HG03565 (cell line): Measurements from ENCODE around the gene HSPA1A.
"Not testable (repeated sequence)": the region's sequence is repeated elsewhere in the genome, so short reads cannot be mapped to it uniquely, and the experiment has no call there.

Experiments used
- ATAC-seq: cut with Tn5 transposase; IDR thresholded peaks from one replicate; pipeline ENCODE4 v1.9.1; 2021; ENCODE audit warnings: mild to moderate bottlenecking, moderate library complexity; ENCODE audit not compliant: unreplicated experiment

HSPA1A gene

GRCh38 chr6:31834367-31835250 is 19.3 kb downstream of the HSPA1A start:
- no peak for ATAC-seq

- ATAC-seq, result no peak
Measured at GRCh38 chr6:31836047-31836473, 20.7 kb downstream of the HSPA1A start.

GRCh38 chr6:31836474-31837368 is 21.4 kb downstream of the HSPA1A start:
- ATAC-seq, result no peak

DNA sequence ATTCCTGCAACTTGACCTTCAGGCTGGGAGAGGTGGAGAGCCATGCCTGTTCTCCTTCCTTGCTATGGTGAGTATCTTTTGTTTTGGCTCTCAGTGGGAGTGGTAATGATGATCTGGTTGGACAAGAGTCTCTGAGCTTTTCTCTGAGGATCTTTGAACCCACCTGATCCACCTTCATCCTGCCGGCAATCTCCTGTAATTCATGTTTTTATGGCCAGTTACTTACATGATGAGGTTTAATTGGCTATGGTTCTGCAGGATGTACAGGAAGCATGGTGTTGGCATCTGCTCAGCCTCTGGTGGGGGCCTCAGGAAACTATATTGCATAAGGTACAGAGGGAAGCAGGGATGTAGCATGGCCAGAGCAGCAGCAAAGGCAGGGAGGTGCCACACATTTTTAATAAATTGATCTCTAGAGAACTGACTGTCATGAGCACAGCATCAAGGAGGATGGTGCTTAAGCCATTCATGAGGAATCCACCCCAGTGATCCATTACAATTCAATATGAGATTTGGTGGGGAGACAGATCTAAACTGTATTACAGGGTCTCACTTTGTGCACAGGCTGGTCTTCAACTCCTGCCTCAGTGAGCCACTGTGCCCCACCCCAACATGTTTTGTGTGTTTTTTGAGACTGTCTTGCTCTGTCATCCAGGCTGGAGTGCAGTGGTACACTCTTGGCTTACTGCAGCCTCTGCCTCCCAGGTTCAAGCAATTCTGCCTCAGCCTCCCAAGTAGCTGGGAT is 22.2 kb downstream of the HSPA1A start:
- ATAC-seq, result no peak

DNA sequence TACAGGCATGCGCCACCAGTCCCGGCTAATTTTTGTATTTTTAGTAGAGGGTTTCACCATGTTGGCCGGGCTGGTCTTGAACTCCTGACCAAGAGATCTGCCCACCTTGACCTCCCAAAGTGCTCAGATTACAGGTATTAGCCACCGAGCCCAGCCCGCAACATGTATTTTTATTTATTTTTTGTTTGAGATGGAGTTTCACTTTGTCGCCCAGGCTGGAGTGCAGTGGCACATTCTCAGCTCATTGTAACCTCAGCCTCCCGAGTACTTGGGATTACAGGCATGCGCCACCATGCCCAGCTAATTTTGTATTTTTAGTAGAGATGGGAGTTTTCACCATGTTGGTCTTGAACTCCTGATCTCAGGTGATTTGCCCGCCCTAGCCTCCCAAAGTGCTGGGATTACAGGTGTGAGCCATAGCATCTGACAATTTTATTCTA is 22.8 kb downstream of the HSPA1A start:
- ATAC-seq, result not testable (repeated sequence)

DNA sequence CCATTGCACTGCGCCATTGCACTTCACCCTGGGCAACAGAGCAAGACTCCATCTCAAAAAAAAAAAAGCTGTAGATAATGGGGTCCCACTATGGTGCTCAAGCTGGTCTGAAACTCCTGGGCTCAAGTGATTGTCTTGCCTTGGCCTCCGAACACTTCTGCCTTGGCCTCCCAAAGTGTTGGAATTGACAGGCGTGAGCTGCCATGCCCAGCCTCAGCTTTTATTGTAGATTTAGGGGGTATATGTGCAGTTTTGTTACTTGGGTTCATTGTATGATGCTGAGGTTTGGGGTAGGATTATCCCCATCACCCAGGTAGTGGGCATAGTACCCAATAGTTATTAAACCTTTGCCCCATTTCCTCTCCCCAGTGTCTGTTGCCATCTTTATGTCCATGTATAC is 23.6 kb downstream of the HSPA1A start:
- ATAC-seq, result no peak

DNA sequence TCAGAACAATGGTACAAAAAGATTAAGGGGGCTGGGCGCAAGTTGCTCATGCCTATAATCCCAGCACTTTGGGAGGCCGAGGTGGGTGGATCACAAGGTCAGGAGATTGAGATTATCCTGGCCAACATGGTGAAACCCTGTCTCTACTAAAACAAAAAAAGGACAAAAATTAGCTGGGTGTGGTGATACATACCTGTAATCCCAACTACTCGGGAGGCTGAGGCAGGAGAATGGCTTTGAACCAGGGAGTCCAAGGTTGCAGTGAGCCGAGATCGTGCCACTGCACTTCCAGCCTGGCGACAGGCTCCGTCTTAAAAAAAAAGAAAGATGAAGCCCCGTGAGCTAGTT is 24.4 kb downstream of the HSPA1A start:
- not testable (repeated sequence) for ATAC-seq

GRCh38 chr6:31842053-31842452 is 26.7 kb downstream of the HSPA1A start:
- ATAC-seq, result no peak

DNA sequence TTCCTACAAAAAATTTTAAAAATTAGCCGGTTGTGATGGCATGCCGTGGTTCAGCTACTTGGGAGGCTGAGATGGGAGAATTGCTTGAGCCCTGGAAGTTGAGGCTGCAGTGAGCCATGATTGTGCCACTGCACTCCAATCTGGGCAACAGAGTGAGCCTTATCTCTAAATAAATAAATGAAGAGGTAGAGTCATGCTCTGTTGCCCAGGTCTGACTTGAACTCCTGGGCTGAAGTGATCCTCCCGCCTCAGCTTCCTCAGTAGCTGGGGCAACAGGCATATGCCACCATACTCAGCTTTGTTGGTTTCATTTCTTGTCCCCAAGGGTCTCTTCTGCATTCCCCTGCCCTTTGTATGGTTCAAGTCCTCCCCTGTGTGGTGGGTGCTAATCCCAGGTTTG is 29.2 kb downstream of the HSPA1A start:
- no peak for ATAC-seq

- no peak for ATAC-seq
Measured at GRCh38 chr6:31847276-31847978, 32.1 kb downstream of the HSPA1A start.

- ATAC-seq, result no peak
Measured at GRCh38 chr6:31850765-31851484, 35.6 kb downstream of the HSPA1A start.

DNA sequence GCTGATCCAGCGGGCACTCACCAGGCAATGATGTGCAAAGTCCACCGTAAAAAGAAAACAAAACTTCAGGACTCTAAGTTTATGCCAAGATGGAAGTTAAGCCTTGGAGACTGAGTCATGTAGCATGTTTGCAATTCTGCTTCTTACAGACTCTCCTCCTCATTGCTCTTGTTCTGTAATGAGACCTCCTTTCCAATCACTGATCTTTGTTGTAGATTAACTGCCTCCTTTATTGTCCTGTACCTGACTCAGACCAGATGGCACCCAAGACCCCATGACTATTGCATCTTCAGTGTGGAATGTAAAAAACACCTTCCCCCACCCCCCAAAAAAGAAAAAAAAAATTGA is 36.1 kb downstream of the HSPA1A start:
- no peak for ATAC-seq

DNA sequence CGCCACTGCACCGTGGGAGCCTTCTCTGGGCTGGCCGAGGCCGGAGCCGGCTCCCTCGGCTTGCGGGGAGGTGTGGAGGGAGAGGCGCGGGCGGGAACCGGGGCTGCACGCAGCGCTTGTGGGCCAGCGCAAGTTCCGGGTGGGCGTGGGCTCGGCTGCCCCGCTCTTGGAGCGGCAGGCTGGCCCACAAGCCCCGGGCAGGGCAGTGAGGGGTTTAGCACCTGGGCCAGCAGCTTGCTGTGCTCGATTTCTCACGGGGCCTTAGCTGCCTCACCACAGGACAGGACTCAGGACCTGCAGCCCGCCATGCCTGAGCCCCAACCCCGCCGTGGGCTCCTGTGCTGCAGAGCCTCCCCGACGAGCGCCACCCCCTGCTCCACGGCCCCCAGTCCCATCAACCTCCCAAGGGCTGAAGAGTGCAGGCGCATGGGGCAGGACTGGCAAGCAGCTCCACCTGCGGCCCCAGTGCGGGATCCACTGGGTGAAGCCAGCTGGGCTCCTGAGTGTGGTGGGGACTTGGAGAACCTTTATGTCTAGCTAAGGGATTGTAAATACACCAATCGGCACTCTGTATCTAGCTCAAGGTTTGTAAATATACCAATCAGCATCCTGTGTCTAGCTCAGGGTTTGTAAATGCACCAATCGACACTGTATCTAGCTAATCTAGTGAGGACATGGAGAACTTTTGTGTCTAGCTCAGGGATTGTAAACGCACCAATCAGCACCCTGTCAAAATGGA is 36.8 kb downstream of the HSPA1A start:
- ATAC-seq, result not testable (repeated sequence)

DNA sequence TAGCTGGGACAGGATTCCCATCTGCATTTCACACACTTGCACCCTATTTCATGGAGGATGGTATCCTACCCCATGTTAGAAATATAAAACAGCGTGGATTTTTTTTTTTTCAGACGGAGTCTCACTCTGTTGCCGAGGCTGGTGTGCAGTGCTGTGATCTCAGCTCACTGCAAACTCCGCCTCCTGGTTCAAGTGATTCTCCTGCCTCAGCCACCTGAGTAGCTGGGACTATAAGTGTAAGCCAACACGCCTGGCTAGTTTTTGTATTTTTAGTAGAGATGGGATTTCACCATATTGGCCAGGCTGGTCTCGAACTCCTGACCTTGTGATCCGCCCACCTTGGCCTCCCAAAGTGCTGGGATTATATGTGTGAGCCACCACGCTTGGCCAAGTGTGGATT is 42.4 kb downstream of the HSPA1A start:
- ATAC-seq, result not testable (repeated sequence)

DNA sequence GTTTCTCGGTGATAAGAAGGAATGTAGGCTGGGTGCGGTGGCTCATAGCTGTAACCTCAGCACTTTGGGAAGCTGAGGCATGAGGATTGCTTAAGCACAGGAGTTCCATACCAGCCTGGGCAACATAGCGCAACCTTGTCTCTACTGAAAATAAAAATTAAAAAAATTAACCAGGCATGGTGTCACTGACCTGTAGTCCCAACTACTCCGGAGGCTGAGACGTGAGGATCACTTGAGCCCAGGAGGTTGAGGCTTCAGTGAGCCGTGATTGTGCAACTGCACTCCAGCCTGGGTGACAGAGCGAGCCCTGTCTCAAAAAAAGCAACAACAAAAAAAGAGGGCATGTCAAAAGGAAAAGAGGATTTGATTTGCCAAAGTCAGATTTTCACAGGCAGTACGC is 43.4 kb downstream of the HSPA1A start:
- no peak for ATAC-seq

DNA sequence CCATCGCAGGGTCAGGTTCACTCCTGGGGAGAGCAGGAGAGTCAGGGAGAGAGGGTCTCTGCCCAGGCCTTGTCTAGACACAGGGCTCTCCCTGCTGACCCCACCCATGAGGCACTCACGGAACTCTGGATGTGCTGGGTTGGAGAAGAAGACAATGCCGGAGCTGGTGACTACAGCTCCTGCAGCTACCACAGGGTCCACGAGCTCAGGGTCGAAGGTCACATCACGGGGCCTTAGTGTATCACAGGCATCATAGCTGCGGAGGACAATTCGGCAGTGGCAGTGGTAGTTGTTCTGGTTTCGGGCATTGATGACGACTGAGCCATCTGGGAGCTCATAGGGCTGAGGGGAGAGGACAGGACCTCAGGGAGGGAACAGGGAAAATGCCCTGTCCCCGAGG is 44.6 kb downstream of the HSPA1A start:
- no peak for ATAC-seq

DNA sequence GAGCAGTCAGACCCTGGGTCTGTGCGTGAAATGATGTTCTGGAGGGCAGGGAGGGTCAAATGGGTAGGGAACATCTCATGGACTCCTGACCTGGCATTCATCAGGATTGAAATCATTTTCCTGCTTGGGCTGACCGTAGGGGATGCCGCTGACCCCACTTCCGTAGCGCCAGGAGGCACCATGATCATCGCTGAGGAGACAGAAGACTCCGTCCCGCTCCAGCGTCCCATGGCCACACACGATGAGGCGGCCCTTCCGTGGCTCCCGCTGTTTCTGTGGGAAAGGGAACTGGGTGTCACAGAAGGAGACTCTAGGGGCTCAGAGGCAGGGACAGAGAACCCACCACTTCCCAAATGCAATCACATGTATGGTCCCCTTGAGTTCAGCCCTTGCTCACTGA is 45.0 kb downstream of the HSPA1A start:
- no peak for ATAC-seq

DNA sequence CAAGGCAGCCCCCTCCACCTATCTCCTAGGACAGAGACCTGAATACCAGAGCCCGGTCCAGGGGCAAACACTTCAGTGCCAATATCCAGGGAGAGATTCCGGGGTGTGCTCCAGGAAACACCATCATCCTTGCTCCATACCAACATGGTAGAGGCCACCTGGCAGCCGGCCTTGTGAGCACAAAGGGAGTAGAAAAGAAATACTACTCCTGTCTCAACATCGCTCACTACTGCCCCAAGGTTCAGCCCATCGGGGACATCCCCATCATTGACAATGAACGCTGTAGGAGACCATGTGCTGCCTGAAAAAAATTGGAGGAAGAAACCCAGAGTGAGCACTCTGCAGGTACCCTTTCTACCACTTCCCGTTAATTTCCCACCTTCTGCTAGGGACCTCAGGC is 45.8 kb downstream of the HSPA1A start:
- ATAC-seq, result no peak

DNA sequence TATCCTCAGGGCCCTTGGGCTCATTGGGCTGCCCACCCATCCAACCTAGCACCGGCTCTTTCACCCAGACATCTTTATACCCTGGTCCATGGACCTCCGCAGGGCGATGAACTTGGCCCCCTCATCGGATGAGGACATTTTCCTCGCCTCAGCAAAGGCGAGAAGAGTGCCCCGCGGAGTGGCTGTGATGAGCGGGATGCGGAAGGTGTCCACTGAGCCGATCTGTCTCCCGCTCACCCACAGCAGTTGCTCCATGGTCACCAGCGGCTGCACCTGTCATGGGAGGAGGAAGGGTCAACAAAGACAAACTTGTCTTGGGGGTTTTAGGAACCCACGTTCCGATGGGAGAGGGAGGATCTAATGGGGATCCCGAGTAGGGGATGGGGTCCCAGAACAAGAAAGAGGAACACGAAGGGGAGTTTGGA is 46.6 kb downstream of the HSPA1A start:
- no peak for ATAC-seq
